ENCODE data around the gene ACVR1.

DNA sequence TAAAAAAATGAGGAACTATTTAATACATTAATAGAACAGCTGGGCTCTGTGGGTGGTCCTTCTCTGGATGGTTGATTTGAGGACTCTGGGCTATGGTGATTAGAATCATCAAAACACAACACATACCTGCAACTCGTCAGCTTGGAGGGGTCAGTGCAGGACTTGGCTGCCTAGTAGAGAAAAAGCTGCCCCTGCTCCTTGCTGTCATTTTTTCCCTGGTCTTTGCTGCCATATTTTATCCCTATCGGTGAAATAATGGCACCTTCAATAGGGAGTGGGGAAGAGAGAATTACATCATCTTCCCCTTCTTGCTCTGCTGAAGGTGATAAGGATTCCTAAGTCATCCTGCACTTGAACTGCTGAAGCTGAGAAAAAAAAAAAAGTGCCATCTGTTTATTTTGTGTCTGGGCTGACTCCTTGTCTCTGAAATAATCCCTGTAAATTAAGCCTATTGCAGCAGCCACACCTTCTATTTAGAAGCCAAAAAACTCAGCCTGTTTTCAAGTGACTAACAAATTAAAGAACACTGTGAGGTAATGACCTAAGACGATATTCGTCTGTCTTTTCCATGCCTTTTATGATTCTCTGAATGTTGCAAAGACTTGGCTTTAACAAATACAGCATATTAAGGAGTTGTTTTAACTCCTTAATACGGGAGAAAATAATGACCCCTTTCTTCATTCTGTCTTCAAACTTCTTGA lies 89.3 kb downstream of the ACVR1 start:
- TF ChIP-seq, protein P1, sequence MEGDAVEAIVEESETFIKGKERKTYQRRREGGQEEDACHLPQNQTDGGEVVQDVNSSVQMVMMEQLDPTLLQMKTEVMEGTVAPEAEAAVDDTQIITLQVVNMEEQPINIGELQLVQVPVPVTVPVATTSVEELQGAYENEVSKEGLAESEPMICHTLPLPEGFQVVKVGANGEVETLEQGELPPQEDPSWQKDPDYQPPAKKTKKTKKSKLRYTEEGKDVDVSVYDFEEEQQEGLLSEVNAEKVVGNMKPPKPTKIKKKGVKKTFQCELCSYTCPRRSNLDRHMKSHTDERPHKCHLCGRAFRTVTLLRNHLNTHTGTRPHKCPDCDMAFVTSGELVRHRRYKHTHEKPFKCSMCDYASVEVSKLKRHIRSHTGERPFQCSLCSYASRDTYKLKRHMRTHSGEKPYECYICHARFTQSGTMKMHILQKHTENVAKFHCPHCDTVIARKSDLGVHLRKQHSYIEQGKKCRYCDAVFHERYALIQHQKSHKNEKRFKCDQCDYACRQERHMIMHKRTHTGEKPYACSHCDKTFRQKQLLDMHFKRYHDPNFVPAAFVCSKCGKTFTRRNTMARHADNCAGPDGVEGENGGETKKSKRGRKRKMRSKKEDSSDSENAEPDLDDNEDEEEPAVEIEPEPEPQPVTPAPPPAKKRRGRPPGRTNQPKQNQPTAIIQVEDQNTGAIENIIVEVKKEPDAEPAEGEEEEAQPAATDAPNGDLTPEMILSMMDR (IDR thresholded peaks at IDR 0.05; ENCODE audit: extremely low read depth in 1 of 2, insufficient read depth in 1 of 2, low read depth in 1 of 2, low read length in 2 of 2), result no peak
- no peak for TF ChIP-seq JUN (IDR thresholded peaks at IDR 0.05; ENCODE audit: borderline replicate concordance, insufficient read depth, insufficient read length, low read depth)
- no peak for TF ChIP-seq POLR2A (IDR thresholded peaks at IDR 0.05; ENCODE audit: low read depth, low read length)
- no peak for TF ChIP-seq POLR2AphosphoS5 (IDR thresholded peaks at IDR 0.05; ENCODE audit: insufficient read depth, low read depth, low read length)
- no peak for TF ChIP-seq EZH2 (IDR thresholded peaks at IDR 0.05; ENCODE audit: borderline replicate concordance, low read depth, low read length, severe bottlenecking)

Data from endothelial cell of umbilical vein (primary cell).